HCT116 (cell line): ENCODE measurements around the gene R3HDM4. TPM values are rescaled to one million over a fixed set of nuclear protein-coding genes. Genes with fewer than 3 reads are reported as not detected.

Experiments
- ATAC-seq: fragments of 200-7000 bp; cut with Tn5 transposase; 2 replicates; pipeline ENCODE4 v1.9.1; 2020; ENCODE audit warnings: mild to moderate bottlenecking, moderate library complexity
- BruUV-seq: library from RNA; stranded (reverse); fragments of 400-500 nt; replicated peaks from 2 replicates; lab custom pipeline; 2021; lab: Mats Ljungman, UMichigan
- CTCF ChIA-PET: fragments of 300-600 bp; sonication (Branson Sonifier 250); formaldehyde crosslinking; loops from one replicate; lab custom pipeline; 2021; ENCODE audit warnings: antibody characterized with exemption; lab: Charles Lee
- POLR2A ChIA-PET: fragments of 300-600, 350-600 bp; sonication (Branson Sonifier 250); formaldehyde crosslinking; loops from one replicate; lab custom pipeline; 2021; ENCODE audit warnings: antibody characterized with exemption; lab: Charles Lee
- RAD21 ChIA-PET, 2 experiments: fragments of 300-600 bp; sonication (Branson Sonifier 250); formaldehyde crosslinking; loops; one replicate each; lab custom pipeline; 2023; ENCODE audit warnings: low total read pairs in 2 of 2; ENCODE audit not compliant: uncharacterized antibody in 2 of 2, unreplicated experiment in 2 of 2, low non-redundant PET in 1 of 2; lab: Charles Lee
- DNase-seq: peaks from one replicate; pipeline ENCODE4 v3.0.0-alpha.2; 2010; ENCODE audit warnings: low read depth, low spot score
- H2AFZ ChIP-seq: fragments of 200-600 bp; shearing (Covaris generic), sonication (generic); 2 replicates; pipeline ENCODE4 v1.6.1; 2017; ENCODE audit warnings: low read depth, mixed run types, mixed read lengths, antibody characterized with exemption, low read length; ENCODE audit not compliant: poor library complexity, severe bottlenecking
- H3K27ac ChIP-seq: 2 replicates; pipeline ENCODE4 v1.5.1; 2012; ENCODE audit warnings: low read depth, low read length
- H3K27me3 ChIP-seq: fragments of 200-600 bp; sonication (generic); 2 replicates; pipeline ENCODE4 v1.6.1; 2016; ENCODE audit warnings: mixed run types, low read length, mixed read lengths; ENCODE audit not compliant: insufficient read depth
- H3K36me3 ChIP-seq, 2 experiments: fragments of 200-500 bp in 1 of 2; fragments of 200-600 bp in 1 of 2; sonication (Bioruptor generic) in 1 of 2; sonication (generic) in 1 of 2; 2 replicates each; pipeline versions ENCODE4 v1.5.1 to v1.6.1; 2014 to 2016; ENCODE audit warnings: low read length in 2 of 2, inconsistent platforms in 1 of 2, mixed read lengths in 1 of 2, mixed run types in 1 of 2; ENCODE audit not compliant: insufficient read depth in 2 of 2, control insufficient read depth in 1 of 2
- H3K4me1 ChIP-seq, 2 experiments: fragments of 200-600 bp in 1 of 2; sonication (generic) in 1 of 2; 2 replicates each; pipeline versions ENCODE4 v1.5.1 to v1.6.1; 2012 to 2017; ENCODE audit warnings: low read length in 2 of 2, inconsistent platforms in 1 of 2, mild to moderate bottlenecking in 1 of 2, mixed read lengths in 1 of 2, mixed run types in 1 of 2, moderate library complexity in 1 of 2; ENCODE audit not compliant: insufficient read depth in 2 of 2, control insufficient read depth in 1 of 2
- H3K4me2 ChIP-seq: fragments of 200-600 bp; sonication (generic); 2 replicates; pipeline ENCODE4 v1.6.1; 2017; ENCODE audit warnings: mixed run types, low read length, mixed read lengths
- H3K4me3 ChIP-seq, 2 experiments: fragments of 200-600 bp in 1 of 2; sonication (generic) in 1 of 2; replicated peaks in 1 of 2; 2 replicates each; pipeline ENCODE4 v1.5.1; 2011 to 2016; ENCODE audit warnings: low read length in 2 of 2, control low read depth in 1 of 2, low read depth in 1 of 2, mild to moderate bottlenecking in 1 of 2, mixed read lengths in 1 of 2, mixed run types in 1 of 2
- H3K79me2 ChIP-seq: fragments of 200-600 bp; sonication (generic); 2 replicates; pipeline ENCODE4 v1.6.1; 2017; ENCODE audit warnings: mild to moderate bottlenecking, mixed run types, low read length, moderate library complexity, mixed read lengths; ENCODE audit not compliant: insufficient read depth
- H3K9ac ChIP-seq: fragments of 200-600 bp; sonication (generic); 2 replicates; pipeline ENCODE4 v1.6.1; 2016; ENCODE audit warnings: low read length, mixed read lengths
- H3K9me2 ChIP-seq: fragments of 200-600 bp; sonication (generic), shearing (Covaris generic); 2 replicates; pipeline ENCODE4 v1.6.1; 2017; ENCODE audit warnings: mixed run types, mild to moderate bottlenecking, moderate library complexity; ENCODE audit not compliant: insufficient read depth
- H3K9me3 ChIP-seq, 2 experiments: fragments of 200-500 bp in 1 of 2; fragments of 200-600 bp in 1 of 2; sonication (Bioruptor generic) in 1 of 2; sonication (generic) in 1 of 2; 2 replicates each; pipeline ENCODE4 v1.6.1; 2014 to 2017; ENCODE audit warnings: low read length in 2 of 2, mixed read lengths in 2 of 2, inconsistent platforms in 1 of 2, low read depth in 1 of 2, mild to moderate bottlenecking in 1 of 2, mixed run types in 1 of 2, moderate library complexity in 1 of 2; ENCODE audit not compliant: control insufficient read depth in 1 of 2, insufficient read depth in 1 of 2
- H4K20me1 ChIP-seq: fragments of 200-600 bp; sonication (generic), shearing (Covaris generic); 2 replicates; pipeline ENCODE4 v1.6.1; 2017; ENCODE audit warnings: mixed run types, mild to moderate bottlenecking, moderate library complexity; ENCODE audit not compliant: insufficient read depth
- CBX3 ChIP-seq: IDR thresholded peaks from 2 replicates; pipeline ENCODE4 v1.6.1; 2012; ENCODE audit warnings: low read depth
- ELF1 ChIP-seq: IDR thresholded peaks from 2 replicates; pipeline ENCODE4 v1.6.1; 2012; ENCODE audit warnings: low read depth, borderline replicate concordance
- EZH2phosphoT487 ChIP-seq: fragments of 200-600 bp; IDR thresholded peaks from 2 replicates; pipeline ENCODE4 v1.6.1; 2018; ENCODE audit warnings: antibody characterized with exemption, borderline replicate concordance
- JUND ChIP-seq: IDR thresholded peaks from 2 replicates; pipeline ENCODE4 v1.6.1; 2012
- POLR2AphosphoS5 ChIP-seq: IDR thresholded peaks from 2 replicates; pipeline ENCODE4 v1.6.1; 2011; ENCODE audit warnings: mild to moderate bottlenecking, low read depth, low read length, moderate library complexity
- RAD21 ChIP-seq: IDR thresholded peaks from 2 replicates; pipeline ENCODE4 v1.6.1; 2012; ENCODE audit warnings: low read depth, mild to moderate bottlenecking
- SP1 ChIP-seq: IDR thresholded peaks from 2 replicates; pipeline ENCODE4 v1.6.1; 2012; ENCODE audit warnings: low read depth
- TCF7L2 ChIP-seq: IDR thresholded peaks from 2 replicates; pipeline ENCODE4 v1.7.0; 2011; ENCODE audit warnings: borderline replicate concordance, inconsistent platforms; ENCODE audit not compliant: insufficient read depth, insufficient read length; ENCODE audit errors: extremely low read depth
- ZFX ChIP-seq: fragments of 450-650 bp; IDR thresholded peaks from 2 replicates; pipeline ENCODE4 v1.6.1; 2017
- intact Hi-C: fragments of 100-400 bp; cut with micrococcal nuclease; formaldehyde crosslinking; loops from 2 replicates; pipeline ENCODE4 v1.10.0; 2022
- total RNA-seq: library from RNA; stranded (reverse); gene quantifications from one replicate; pipeline ENCODE4 v1.2.1, GENCODE V29; 2021; ENCODE audit not compliant: unreplicated experiment
- TF ChIP-seq, protein P1 (sequence below), 3 experiments: fragments of 200-600 bp in 1 of 3; sonication (generic) in 1 of 3; IDR thresholded peaks in 2 of 3; conservative IDR thresholded peaks in 1 of 3; 2 replicates each; pipeline ENCODE4 v1.5.1; 2012 to 2017; ENCODE audit warnings: low read depth in 2 of 3, low read length in 2 of 3, antibody characterized with exemption in 1 of 3, borderline replicate concordance in 1 of 3, control low read depth in 1 of 3, mild to moderate bottlenecking in 1 of 3, mixed read lengths in 1 of 3, mixed run types in 1 of 3, moderate library complexity in 1 of 3; ENCODE audit not compliant: insufficient read depth in 1 of 3
- TF ChIP-seq, protein P2 (sequence below): IDR thresholded peaks from 2 replicates; pipeline ENCODE4 v1.6.1; 2012
- TF ChIP-seq, protein P3 (sequence below): IDR thresholded peaks from 2 replicates; pipeline ENCODE4 v1.6.1; 2012; ENCODE audit warnings: low read depth
- TF ChIP-seq, protein P4 (sequence below): IDR thresholded peaks from 2 replicates; pipeline ENCODE4 v1.6.1; 2012

R3HDM4 gene
- total RNA-seq, 1 experiment from 2014 or later: 92.3 TPM

DNA sequence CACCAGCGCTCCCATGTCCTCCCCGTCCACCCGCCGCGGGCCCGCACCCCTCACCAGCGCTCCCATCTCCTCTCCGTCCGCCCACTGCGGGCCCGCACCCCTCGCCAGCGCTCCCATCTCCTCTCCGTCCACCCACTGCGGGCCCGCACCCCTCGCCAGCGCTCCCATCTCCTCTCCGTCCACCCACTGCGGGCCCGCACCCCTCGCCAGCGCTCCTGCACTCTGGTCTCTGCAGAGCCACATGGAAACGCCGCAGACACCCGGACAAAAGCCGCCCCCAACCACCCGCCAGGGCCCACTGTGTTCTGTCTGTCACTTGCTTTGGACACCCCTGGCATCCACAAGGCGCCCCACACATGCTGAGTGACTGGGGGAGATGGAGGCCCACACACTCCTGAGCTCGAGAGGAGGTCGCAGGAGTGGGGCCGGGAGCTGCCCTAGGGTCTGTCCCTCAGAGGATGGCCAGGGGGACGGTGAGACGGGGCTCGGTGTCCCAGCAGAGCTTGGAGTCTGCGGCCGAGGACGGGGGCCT, 46.2 kb downstream of the R3HDM4 start:
- BruUV-seq: no TSS peak
- ATAC-seq: no peak
- ChIA-PET CTCF (no interaction called here), RAD21 (no interaction called here), POLR2A (no interaction called here)
- H3K4me2 ChIP-seq: no peak overlapping the region
- peaks cover 11 to 27% of the 10 kb centered on the region in 2 experiments for H3K4me1 ChIP-seq
- H2AFZ ChIP-seq: no peak overlapping the region
- no peak overlapping the region for H3K9ac ChIP-seq
- no peak overlapping the region for H3K4me3 ChIP-seq
- no peak for DNase-seq
- intact Hi-C loops: no loop called here
- H3K9me3 ChIP-seq: no peaks in the 10 kb centered on the region
- no peaks in the 10 kb centered on the region for H4K20me1 ChIP-seq
- no peaks in the 10 kb centered on the region for H3K27me3 ChIP-seq
- no peak overlapping the region; the same call in 1 of the 2 replicates for H3K27ac ChIP-seq
- no peaks in the 10 kb centered on the region for H3K79me2 ChIP-seq
- peaks cover 5 to 12% of the 10 kb centered on the region in 2 experiments; a peak in 2 of 4 replicates for H3K36me3 ChIP-seq
- no peak for TF ChIP-seq TCF7L2
- no peak for TF ChIP-seq ZFX
- TF ChIP-seq, protein P1, sequence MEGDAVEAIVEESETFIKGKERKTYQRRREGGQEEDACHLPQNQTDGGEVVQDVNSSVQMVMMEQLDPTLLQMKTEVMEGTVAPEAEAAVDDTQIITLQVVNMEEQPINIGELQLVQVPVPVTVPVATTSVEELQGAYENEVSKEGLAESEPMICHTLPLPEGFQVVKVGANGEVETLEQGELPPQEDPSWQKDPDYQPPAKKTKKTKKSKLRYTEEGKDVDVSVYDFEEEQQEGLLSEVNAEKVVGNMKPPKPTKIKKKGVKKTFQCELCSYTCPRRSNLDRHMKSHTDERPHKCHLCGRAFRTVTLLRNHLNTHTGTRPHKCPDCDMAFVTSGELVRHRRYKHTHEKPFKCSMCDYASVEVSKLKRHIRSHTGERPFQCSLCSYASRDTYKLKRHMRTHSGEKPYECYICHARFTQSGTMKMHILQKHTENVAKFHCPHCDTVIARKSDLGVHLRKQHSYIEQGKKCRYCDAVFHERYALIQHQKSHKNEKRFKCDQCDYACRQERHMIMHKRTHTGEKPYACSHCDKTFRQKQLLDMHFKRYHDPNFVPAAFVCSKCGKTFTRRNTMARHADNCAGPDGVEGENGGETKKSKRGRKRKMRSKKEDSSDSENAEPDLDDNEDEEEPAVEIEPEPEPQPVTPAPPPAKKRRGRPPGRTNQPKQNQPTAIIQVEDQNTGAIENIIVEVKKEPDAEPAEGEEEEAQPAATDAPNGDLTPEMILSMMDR (IDR thresholded peaks at IDR 0.05 in 2 of 3, conservative IDR thresholded peaks at IDR 0.05 in 1 of 3; ENCODE audit: borderline replicate concordance in 1 of 3, insufficient read depth in 1 of 3, low read depth in 2 of 3, low read length in 2 of 3): no peak
- TF ChIP-seq, protein P2, sequence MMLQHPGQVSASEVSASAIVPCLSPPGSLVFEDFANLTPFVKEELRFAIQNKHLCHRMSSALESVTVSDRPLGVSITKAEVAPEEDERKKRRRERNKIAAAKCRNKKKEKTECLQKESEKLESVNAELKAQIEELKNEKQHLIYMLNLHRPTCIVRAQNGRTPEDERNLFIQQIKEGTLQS: no peak
- TF ChIP-seq, protein P3, sequence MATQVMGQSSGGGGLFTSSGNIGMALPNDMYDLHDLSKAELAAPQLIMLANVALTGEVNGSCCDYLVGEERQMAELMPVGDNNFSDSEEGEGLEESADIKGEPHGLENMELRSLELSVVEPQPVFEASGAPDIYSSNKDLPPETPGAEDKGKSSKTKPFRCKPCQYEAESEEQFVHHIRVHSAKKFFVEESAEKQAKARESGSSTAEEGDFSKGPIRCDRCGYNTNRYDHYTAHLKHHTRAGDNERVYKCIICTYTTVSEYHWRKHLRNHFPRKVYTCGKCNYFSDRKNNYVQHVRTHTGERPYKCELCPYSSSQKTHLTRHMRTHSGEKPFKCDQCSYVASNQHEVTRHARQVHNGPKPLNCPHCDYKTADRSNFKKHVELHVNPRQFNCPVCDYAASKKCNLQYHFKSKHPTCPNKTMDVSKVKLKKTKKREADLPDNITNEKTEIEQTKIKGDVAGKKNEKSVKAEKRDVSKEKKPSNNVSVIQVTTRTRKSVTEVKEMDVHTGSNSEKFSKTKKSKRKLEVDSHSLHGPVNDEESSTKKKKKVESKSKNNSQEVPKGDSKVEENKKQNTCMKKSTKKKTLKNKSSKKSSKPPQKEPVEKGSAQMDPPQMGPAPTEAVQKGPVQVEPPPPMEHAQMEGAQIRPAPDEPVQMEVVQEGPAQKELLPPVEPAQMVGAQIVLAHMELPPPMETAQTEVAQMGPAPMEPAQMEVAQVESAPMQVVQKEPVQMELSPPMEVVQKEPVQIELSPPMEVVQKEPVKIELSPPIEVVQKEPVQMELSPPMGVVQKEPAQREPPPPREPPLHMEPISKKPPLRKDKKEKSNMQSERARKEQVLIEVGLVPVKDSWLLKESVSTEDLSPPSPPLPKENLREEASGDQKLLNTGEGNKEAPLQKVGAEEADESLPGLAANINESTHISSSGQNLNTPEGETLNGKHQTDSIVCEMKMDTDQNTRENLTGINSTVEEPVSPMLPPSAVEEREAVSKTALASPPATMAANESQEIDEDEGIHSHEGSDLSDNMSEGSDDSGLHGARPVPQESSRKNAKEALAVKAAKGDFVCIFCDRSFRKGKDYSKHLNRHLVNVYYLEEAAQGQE: no peak
- TF ChIP-seq, protein P4, sequence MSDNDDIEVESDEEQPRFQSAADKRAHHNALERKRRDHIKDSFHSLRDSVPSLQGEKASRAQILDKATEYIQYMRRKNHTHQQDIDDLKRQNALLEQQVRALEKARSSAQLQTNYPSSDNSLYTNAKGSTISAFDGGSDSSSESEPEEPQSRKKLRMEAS: no peak
- no peak for TF ChIP-seq JUND
- no peak for TF ChIP-seq CBX3
- no peak for TF ChIP-seq RAD21
- TF ChIP-seq POLR2AphosphoS5: no peak
- TF ChIP-seq ELF1: no peak
- no peak for TF ChIP-seq SP1
- no peak for TF ChIP-seq EZH2phosphoT487
- no peaks in the 10 kb centered on the region for H3K9me2 ChIP-seq
